GM19023 (cell line): ENCODE results near the gene OSMR.
"Not testable (repeated sequence)": the region's sequence is repeated elsewhere in the genome, so short reads cannot be mapped to it uniquely, and the experiment has no call there.

Source experiments
- ATAC-seq: cut with Tn5 transposase; IDR thresholded peaks from one replicate; pipeline ENCODE4 v1.9.1; 2021; ENCODE audit warnings: mild to moderate bottlenecking, moderate library complexity; ENCODE audit not compliant: unreplicated experiment

The OSMR gene

GRCh38 chr5:38830521-38831051 is 15.2 kb upstream of the OSMR start:
- no peak for ATAC-seq

DNA sequence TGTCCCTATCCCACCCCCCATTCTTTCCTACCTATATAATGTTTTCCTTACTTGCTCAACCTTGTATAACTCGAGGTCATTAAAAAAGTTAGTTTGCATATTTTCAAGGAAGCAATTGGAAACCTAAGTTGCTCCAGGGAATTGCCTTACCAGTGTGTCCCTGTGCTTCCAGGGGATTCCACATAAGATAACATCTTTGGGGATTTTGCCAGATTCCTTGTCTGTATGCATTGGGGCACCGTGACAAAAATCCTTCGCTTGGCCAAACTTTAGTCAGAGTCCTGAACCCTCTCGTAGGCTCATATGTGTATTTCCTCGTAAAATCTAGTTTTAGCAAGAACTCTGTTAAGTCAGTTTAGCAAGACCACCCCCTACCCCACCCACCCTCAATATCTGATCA is 14.7 kb upstream of the OSMR start:
- ATAC-seq, result no peak

DNA sequence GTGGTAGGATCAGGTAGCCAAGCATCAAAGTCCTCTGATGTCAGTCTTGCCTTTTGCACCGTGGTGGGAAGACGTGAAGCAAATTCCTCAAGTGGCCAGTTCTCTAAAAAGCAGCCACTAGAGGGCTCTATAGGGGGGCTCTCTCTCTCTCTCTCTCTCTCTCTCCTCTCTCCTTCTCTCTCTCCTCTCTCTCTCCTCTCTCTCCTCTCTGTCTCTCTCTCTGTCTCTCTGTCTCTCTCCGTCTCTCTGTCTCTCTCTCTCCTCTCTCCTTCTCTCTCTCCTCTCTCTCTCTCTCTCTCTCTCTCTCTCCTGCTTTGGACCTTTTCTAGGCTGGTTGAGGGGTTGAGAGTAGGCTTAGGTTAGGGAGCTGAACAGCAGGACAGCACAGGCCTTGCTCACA is 13.9 kb upstream of the OSMR start:
- no peak for ATAC-seq

DNA sequence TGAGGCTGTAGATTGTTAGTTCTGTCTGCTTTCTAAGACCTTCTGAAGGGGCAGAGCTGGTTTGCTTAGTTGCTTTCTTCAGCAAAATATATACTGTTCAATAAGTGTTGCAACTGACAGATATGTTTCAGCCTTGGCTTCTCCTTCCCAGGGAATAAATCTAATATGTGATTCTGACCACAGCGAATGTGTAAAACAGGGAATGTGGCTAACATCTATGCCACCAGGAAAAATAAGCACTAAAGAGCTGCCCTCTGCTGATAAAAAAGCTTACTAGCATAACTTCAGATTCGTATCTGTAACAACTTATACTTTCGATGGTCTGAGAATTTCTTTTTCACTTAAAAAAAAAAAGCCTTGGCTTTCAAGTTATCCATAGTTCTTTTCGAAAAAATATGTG is 13.0 kb upstream of the OSMR start:
- ATAC-seq, result no peak

DNA sequence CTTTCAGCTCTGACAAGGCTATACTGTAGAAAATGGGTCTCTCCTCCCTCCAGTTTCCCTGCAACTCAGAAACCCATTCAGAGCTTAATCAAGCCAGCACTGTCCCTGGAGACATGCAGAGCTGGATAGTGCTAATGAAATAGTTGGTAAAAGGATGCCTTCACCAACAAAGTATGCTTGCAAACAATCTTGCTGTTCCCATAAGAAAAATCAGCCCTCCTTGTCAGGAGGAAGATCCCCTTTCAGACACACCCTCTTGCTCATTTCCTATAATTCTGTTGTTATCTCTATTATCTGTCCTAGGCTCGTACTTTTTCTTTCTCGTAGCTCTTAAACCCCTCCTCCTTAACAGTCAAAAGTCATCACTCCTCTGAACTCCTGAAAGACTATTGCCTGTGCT is 9.9 kb upstream of the OSMR start:
- ATAC-seq, result no peak

DNA sequence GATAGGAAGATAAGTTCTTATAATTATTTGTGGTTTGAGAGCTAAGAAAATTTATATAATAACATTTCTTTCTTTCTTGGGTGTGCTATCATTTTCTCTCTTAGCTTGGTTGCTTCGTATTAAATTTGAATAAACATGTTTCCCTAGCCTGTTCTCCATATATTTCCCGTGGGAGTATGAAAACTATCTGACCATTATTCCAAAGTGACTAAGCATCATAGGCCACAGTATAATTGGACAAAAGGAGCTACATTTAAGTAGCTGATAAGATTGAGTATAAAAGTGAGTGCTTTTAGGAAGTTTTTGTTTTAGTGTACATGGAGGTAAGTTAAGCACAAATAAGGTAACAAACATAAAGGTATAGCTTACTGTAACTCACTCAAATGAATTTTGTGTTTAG is 8.4 kb upstream of the OSMR start:
- no peak for ATAC-seq

DNA sequence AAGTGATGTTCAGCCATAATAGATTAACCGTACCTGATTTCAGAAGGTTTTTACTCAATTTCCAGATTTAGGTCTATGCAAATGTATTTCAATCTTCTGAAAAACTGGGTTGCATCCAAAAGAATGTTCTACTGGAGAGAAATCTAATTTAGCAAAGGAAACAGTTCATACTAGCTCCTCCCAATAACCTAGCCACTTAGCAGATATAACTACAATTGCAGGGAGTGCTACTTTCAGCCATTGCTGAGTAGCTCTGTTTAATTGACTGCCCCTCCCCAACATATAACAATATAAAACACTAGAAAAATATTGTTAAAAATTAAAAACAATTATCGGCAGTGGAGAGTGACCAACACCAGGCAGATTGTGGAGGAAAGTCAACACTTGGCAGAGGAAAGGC is 7.9 kb upstream of the OSMR start:
- no peak for ATAC-seq

GRCh38 chr5:38843665-38844064 is 2.1 kb upstream of the OSMR start:
- no peak for ATAC-seq

- no peak for ATAC-seq
These were observed 683 bp downstream of the OSMR start for GRCh38 chr5:38846379-38847011.

DNA sequence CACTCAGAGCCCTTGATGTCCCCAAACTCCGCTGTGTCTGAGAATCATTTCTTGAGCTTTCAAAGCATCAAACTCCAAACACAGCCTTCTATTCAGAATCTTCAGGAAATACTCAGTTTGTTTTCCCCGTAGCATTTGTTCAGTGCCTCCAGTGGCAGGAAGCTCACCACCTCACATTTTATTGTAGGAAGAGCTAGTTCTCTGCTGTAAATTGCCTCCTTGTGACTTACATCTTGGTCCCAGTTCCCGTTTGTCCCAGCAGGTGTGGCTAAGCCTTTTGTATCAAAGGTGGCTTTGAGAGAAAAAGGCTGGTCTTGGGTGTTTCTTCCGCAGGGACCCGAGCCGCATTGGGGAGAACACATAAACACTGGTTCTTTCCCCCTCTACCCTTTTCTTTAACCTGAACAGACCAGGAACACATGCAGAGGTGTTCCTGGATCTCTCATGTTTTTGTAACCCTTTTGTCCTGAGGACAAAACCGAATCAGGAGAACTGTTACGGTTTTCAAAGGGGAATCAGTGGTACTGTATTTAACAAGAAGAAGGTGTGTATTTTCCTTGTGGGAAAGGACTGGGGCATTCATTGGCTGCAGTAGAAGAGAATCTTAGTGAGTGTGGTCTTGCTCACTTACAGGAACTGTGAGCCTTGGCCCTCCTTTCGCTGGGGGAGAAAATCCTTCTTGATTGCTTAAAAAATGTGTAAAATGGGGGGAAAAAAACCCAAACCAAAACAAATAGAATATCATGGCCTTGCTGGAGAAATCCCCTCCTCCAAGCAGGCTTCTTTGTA is 1.9 kb downstream of the OSMR start:
- ATAC-seq, result no peak

DNA sequence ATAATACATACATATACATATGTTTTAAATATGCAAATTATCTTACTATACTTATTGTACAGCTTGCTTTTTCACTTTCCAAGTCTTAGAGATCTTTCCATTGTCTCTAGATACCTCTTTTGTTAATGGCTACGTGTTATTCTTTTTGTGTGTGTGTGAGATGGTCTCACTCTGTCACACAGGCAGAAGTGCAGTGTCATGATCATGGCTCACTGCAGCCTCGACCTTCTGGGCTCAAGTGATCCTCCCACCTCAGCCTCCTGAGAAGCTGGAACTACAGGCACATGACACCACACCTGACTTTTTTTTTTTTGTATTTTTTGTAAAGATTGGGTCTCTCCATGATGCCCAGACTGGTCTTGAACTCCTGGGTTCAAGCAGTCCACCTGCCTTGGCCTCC is 2.8 kb downstream of the OSMR start:
- ATAC-seq, result no peak

DNA sequence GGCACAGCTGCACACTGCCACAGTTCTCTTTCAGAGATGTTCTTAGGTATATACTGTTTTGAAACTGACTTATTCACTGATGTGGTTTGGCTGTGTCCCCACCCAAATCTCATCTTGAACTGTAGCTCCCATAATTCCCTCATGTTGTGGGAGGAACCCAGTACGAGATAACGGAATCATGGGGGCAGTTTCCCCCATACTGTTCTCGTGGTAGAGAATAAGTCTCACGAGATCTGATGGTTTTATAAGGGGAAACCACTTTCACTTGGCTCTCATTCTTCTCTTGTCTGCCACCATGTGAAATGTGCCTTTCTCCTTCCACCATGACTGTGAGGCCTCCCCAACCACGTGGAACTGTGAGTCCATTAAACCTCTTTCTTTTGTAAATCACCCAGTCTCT is 5.8 kb downstream of the OSMR start:
- not testable (repeated sequence) for ATAC-seq

DNA sequence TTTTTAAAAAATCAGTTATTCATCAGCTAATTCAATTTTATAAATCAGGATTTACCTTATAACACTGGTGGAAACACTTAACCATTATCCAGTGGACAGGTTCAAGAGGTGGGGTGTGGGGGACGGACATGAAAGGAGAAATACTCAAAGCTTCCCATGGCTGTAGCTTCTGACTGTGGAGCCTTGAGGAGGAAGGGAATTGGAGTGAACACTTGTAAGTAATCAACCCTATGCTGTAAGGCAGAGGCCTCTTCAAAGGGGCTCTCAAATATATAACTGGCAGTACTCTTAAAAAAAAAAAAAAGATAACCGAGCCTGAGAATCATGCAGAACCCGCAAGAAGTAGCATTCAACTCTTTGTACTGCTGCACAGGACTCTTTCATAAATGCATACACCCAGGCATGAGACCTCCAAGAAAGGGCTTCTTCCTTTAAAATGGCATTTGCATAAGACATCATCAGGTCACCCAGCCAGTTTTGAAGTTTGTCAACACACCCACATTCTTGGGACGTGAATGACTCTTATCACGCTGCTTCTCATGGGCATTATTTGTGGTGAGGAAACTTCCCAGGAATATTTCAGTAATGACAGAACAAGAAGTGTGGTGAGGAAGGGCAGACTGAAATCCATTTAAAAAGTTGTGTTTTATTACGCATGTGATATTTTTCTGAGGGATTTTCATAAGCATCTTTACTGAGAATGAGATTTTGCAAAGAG is 8.1 kb downstream of the OSMR start:
- ATAC-seq, result no peak

DNA sequence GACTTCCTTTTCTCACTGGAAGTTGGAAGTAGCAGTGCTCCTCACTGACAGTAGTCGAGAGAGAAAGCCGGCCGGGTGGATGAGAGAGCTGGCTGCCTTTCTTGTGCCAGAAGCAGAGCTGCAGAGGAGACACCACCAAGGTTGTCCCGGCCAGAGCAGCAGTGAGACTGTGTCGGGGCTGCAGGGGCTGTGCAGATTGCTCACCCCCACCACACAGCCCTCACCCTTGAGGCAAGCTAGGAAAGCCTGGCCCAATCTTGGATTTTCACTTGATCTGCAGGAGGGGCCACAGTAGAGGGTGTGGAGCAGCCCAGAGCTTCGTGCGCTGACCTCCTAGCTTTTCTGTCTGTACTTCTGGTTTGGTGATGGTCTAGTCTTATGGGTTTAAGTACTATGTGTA is 9.1 kb downstream of the OSMR start:
- no peak for ATAC-seq

GRCh38 chr5:38856660-38857059 is 10.8 kb downstream of the OSMR start:
- ATAC-seq, result no peak

GRCh38 chr5:38858839-38859238 is 13.0 kb downstream of the OSMR start:
- no peak for ATAC-seq

- not testable (repeated sequence) for ATAC-seq
These were observed 16.4 kb downstream of the OSMR start for GRCh38 chr5:38861986-38862770.

DNA sequence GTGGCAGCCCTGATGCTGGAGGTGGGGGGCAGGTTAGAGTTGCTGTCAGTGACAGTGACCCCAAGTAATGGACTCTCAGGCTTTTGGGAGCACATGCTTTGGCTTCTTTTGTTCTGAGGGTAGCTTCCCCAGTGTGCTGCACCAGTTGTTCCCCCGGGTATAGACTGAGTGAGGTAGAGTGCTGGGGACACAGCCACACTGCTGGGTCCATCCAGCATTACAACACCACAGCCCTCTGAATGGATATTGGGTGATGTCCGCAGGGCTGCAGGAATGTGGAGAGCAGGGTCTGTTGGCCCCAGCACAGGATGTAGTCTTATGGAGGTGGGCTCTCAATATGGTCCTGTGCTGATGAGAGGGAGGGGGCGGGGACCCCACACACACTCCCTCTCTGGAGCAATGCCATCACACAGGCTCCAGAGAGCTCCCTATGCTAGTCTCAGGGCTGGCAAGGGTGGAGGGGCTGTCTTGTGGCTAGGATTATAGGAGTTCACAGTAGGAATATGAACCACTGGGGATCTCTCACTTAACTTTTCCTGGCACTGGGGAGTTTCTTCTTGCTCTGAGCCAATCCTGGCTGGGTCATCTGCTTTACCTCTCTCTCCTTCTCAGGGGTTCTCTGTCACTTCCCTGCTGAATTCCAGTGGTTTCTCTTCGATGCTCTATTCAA is 20.7 kb downstream of the OSMR start:
- no peak for ATAC-seq

- ATAC-seq, result no peak
These were observed 21.2 kb downstream of the OSMR start for GRCh38 chr5:38867032-38867398.

DNA sequence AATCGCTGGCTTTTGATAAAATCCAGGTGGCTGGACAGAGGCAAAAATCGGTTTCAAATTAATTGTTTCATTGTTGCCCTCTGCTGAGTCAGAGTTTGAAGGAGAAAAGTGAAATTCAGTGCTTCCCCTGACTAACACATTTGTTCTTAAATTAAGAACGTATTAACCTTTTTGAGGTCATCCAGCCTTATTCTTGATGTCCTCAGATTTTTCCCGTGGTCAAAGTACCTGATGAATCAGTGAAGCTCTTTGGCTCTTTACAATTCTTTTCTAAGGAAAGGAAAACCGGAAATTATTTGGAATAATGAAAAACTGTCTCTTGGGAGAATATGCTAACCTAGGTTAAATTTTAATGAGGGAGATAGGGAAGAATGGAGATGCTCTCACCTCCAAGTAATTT is 21.6 kb downstream of the OSMR start:
- no peak for ATAC-seq

DNA sequence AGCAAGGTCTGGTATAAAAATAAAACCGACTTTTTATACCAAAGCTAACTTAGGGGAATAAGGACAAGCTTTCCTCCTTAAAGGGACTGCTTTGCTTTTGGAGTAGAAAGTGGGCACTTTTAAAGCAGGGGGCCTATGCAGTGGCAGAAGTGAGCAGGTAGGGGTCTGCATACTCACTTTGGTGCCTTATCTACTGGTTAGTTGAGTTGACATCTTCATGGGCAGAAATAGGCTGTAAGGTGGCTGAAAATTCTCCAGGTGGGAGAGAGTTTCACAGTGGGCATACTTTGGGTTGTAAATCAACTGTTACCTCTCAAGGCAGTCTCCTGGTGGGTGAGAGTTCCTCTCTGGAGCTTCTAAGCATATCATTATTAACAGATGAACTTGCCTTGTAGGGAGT is 24.8 kb downstream of the OSMR start:
- ATAC-seq, result no peak
